K562 (cell line): ENCODE data around the gene C3. TPM values are rescaled to one million over a fixed set of nuclear protein-coding genes. Genes with fewer than 3 reads are reported as not detected.

Experiments used
- ADNP ChIP-seq: fragments of 200-800 bp; sonication (Bioruptor generic); IDR thresholded peaks from 2 replicates; pipeline ENCODE4 v1.6.1; 2016; ENCODE audit warnings: missing genetic modification characterization, missing compliant biosample characterization
- CBX1 ChIP-seq: sonication (generic); IDR thresholded peaks from 2 replicates; pipeline ENCODE4 v1.6.1; 2016; ENCODE audit warnings: antibody characterized with exemption, low read depth, mild to moderate bottlenecking
- CTCF ChIP-seq, 3 experiments: IDR thresholded peaks in 2 of 3; conservative IDR thresholded peaks in 1 of 3; 2 replicates each; pipeline ENCODE4 v1.5.1; 2011 to 2012; ENCODE audit warnings: low read length in 3 of 3, mild to moderate bottlenecking in 3 of 3, control low read depth in 2 of 3, improper control_type of control experiment in 1 of 3, inconsistent platforms in 1 of 3, low read depth in 1 of 3, mixed read lengths in 1 of 3, moderate library complexity in 1 of 3; ENCODE audit not compliant: insufficient read depth in 2 of 3
- ELK3 ChIP-seq: fragments of 450-650 bp; formaldehyde crosslinking; IDR thresholded peaks from 2 replicates; pipeline ENCODE4 v1.4.0; 2020; ENCODE audit warnings: mild to moderate bottlenecking
- HDAC3 ChIP-seq: fragments of 450-650 bp; IDR thresholded peaks from 2 replicates; pipeline ENCODE4 v1.6.1; 2018; ENCODE audit warnings: borderline replicate concordance, mild to moderate bottlenecking, moderate library complexity; ENCODE audit not compliant: partially characterized antibody
- HINFP ChIP-seq: fragments of 450-650 bp; conservative IDR thresholded peaks from 2 replicates; pipeline ENCODE4 v1.6.1; 2016; ENCODE audit warnings: missing genetic modification characterization, low read depth, mild to moderate bottlenecking, control low read depth, missing compliant biosample characterization
- KDM4B ChIP-seq, 2 experiments: fragments of 450-650 bp in 1 of 2; sonication (generic) in 1 of 2; IDR thresholded peaks; 2 replicates each; pipeline ENCODE4 v1.6.1; 2016 to 2017; ENCODE audit warnings: borderline replicate concordance in 2 of 2, antibody characterized with exemption in 1 of 2, low read depth in 1 of 2, mild to moderate bottlenecking in 1 of 2
- KLF16 ChIP-seq: IDR thresholded peaks from 2 replicates; pipeline ENCODE4 v1.6.1; 2016; ENCODE audit warnings: antibody characterized with exemption
- MAFF ChIP-seq: IDR thresholded peaks from 2 replicates; pipeline ENCODE4 v1.6.1; 2012; ENCODE audit warnings: low read length, improper control_type of control experiment
- POLR2B ChIP-seq: fragments of 450-650 bp; IDR thresholded peaks from 2 replicates; pipeline ENCODE4 v1.6.1; 2018; ENCODE audit warnings: low read depth; ENCODE audit not compliant: partially characterized antibody
- RBM39 ChIP-seq: fragments of 200-400 bp; formaldehyde crosslinking; optimal IDR thresholded peaks from 2 replicates; pipeline ENCODE3; 2018; ENCODE audit warnings: low read depth, low read length
- SMAD4 ChIP-seq: fragments of 250-450 bp; sonication (Bioruptor Pico); conservative IDR thresholded peaks from 2 replicates; pipeline ENCODE4 v1.8.0; 2021; ENCODE audit warnings: inconsistent platforms, mild to moderate bottlenecking, moderate library complexity
- TOE1 ChIP-seq, 2 experiments: fragments of 450-650 bp in 1 of 2; sonication (generic) in 1 of 2; formaldehyde crosslinking in 1 of 2; IDR thresholded peaks; 2 replicates each; pipeline versions ENCODE4 v1.7.1 to v1.8.0; 2016 to 2022; ENCODE audit warnings: borderline replicate concordance in 2 of 2, mild to moderate bottlenecking in 2 of 2, antibody characterized with exemption in 1 of 2, inconsistent platforms in 1 of 2, low read depth in 1 of 2, missing genetic modification reagents in 1 of 2, moderate library complexity in 1 of 2
- ZNF239 ChIP-seq: fragments of 250-450 bp; sonication (Bioruptor Pico); IDR thresholded peaks from 2 replicates; pipeline ENCODE4 v1.4.0; 2020; ENCODE audit warnings: mild to moderate bottlenecking
- ZNF282 ChIP-seq: sonication (generic); formaldehyde crosslinking; IDR thresholded peaks from 2 replicates; pipeline ENCODE4 v1.8.1; 2023; ENCODE audit warnings: missing genetic modification reagents
- ZNF384 ChIP-seq: IDR thresholded peaks from 2 replicates; pipeline ENCODE4 v1.6.1; 2012; ENCODE audit warnings: low read depth, low read length, improper control_type of control experiment
- ZNF77 ChIP-seq: fragments of 250-450 bp; sonication (Bioruptor Pico); IDR thresholded peaks from 2 replicates; pipeline ENCODE4 v1.5.0; 2020
- ZNF780A ChIP-seq: fragments of 250-450 bp; sonication (Bioruptor Pico); IDR thresholded peaks from 2 replicates; pipeline ENCODE4 v1.5.0; 2021; ENCODE audit warnings: mild to moderate bottlenecking
- polyA plus RNA-seq, 8 experiments: library from polyadenylated mRNA; depleted of rRNA in 4 of 8; stranded (reverse) in 5 of 8; unstranded in 3 of 8; fragments of >200 nt; fragmentation: Nextera tagmentation in 2 of 8; fragmentation: Illumina TruSeq in 1 of 8; extraction: Ambion mirVana in 2 of 8; extraction: Trizol in 1 of 8; gene quantifications; 2 replicates each; pipeline versions ENCODE4 v1.2.1 to v1.2.3, GENCODE V29; 2011 to 2014; ENCODE audit warnings: inconsistent platforms in 1 of 8, missing spikeins in 1 of 8
- total RNA-seq, 7 experiments: library from RNA; depleted of rRNA in 6 of 7; stranded (reverse); fragments of >200 nt in 6 of 7; fragmentation: Illumina TruSeq in 2 of 7; extraction: Trizol in 2 of 7; gene quantifications; 2 replicates each; pipeline versions ENCODE4 v1.2.1 to v1.2.3, GENCODE V29; 2011 to 2021; ENCODE audit warnings: low replicate concordance in 1 of 7

Gene C3
- total and polyA plus RNA-seq, 9 of the 15 experiments (the other 6 are each of a cell fraction or from before 2014, with no cell fraction given): 0.59 to 10.6 (median 2.2) TPM

GRCh38 chr19:6737284-6737872, 16.9 kb upstream of the C3 start, which contains the start of gene GPR108 (continued):
- TF ChIP-seq ELK3 (no peak), POLR2B (no peak), HDAC3 (peak; percentile 11), TOE1 (IDR thresholded peaks at IDR 0.05; ENCODE audit: borderline replicate concordance) (peak; percentile 98), TOE1 (CRISPR knock-in tag; IDR thresholded peaks at IDR 0.05; ENCODE audit: borderline replicate concordance, low read depth) (no peak), ZNF77 (CRISPR knock-in tag) (no peak), KDM4B (IDR thresholded peaks at IDR 0.05; ENCODE audit: borderline replicate concordance in 2 of 2, low read depth in 1 of 2) (peak in 1 of 2 experiments; percentile 51; a peak in 1 of 4 replicates), ZNF282 (CRISPR knock-in tag) (no peak), MAFF (peak; percentile 56; the same call in 1 of the 2 replicates), KLF16 (no peak), CTCF (IDR thresholded peaks at IDR 0.05 in 2 of 3, conservative IDR thresholded peaks at IDR 0.05 in 1 of 3; ENCODE audit: insufficient read depth in 2 of 3, low read depth in 1 of 3, low read length in 3 of 3) (peak in 1 of 3 experiments; percentile 5; a peak in 1 of 6 replicates), CBX1 (no peak), RBM39 (no peak), ZNF384 (no peak), ZNF780A (CRISPR knock-in tag) (no peak), ADNP (tag) (no peak), ZNF239 (CRISPR knock-in tag) (no peak), HINFP (tag) (no peak; the same call in 1 of the 2 replicates), SMAD4 (CRISPR knock-in tag) (no peak; the same call in 1 of the 2 replicates)
